DMS114 treated with DMSO at 0.1 percent for 48 hours (cell line): ENCODE results near the gene EHBP1L1.
"Not testable (repeated sequence)": the region's sequence is repeated elsewhere in the genome, so short reads cannot be mapped to it uniquely, and the experiment has no call there.

Experiments
- DNase-seq: peaks from one replicate; lab custom pipeline; 2025; ENCODE audit not compliant: unreplicated experiment; lab: John Stamatoyannopoulos, UW

EHBP1L1 gene

GRCh38 chr11:65560555-65561418 is 15.1 kb upstream of the EHBP1L1 start:
- peak; percentile 26 for DNase-seq

- DNase-seq, result no peak
Measured at GRCh38 chr11:65562020-65562419, 13.8 kb upstream of the EHBP1L1 start.

GRCh38 chr11:65562788-65563187 is 13.1 kb upstream of the EHBP1L1 start:
- no peak for DNase-seq

GRCh38 chr11:65563601-65564000 is 12.3 kb upstream of the EHBP1L1 start:
- no peak for DNase-seq

- not testable (repeated sequence) for DNase-seq
Measured at GRCh38 chr11:65564879-65565559, 10.8 kb upstream of the EHBP1L1 start.

GRCh38 chr11:65565624-65566453 is 10.0 kb upstream of the EHBP1L1 start:
- no peak for DNase-seq

- no peak for DNase-seq
Measured at GRCh38 chr11:65569164-65569972, 6.5 kb upstream of the EHBP1L1 start.

- peak; percentile 94 for DNase-seq
Measured at GRCh38 chr11:65569973-65570918, 5.6 kb upstream of the EHBP1L1 start, which contains the start of gene ZNRD2. Gene ZNRD2, plus strand, starts transcription at chr11:65570477. Its CDS starts 15 bp downstream, at chr11:65570492.

- no peak for DNase-seq
Measured at GRCh38 chr11:65571420-65571819, 4.4 kb upstream of the EHBP1L1 start.

- peak; percentile 51 for DNase-seq
Measured at GRCh38 chr11:65571940-65572339, 3.9 kb upstream of the EHBP1L1 start.

- DNase-seq, result peak; percentile 77
Measured at GRCh38 chr11:65572356-65573051, 3.3 kb upstream of the EHBP1L1 start, which contains the start of gene FAM89B. Gene FAM89B, plus strand, starts transcription at chr11:65572538. Its CDS starts 132 bp downstream, at chr11:65572670.

- no peak for DNase-seq
Measured at GRCh38 chr11:65573391-65574079, 2.3 kb upstream of the EHBP1L1 start.

GRCh38 chr11:65574109-65574810 is 1.6 kb upstream of the EHBP1L1 start:
- peak; percentile 77 for DNase-seq

- no peak for DNase-seq
Measured at GRCh38 chr11:65574811-65575567, 864 bp upstream of the EHBP1L1 start.

GRCh38 chr11:65576232-65576866 is 496 bp downstream of the EHBP1L1 start:
- DNase-seq, result no peak
